NCI-H524 (cell line): Measurements from ENCODE around the gene NUB1.

Experiments used
- DNase-seq, 2 experiments: peaks; one replicate each; lab custom pipeline; 2025; lab: John Stamatoyannopoulos, UW

Gene NUB1

DNA sequence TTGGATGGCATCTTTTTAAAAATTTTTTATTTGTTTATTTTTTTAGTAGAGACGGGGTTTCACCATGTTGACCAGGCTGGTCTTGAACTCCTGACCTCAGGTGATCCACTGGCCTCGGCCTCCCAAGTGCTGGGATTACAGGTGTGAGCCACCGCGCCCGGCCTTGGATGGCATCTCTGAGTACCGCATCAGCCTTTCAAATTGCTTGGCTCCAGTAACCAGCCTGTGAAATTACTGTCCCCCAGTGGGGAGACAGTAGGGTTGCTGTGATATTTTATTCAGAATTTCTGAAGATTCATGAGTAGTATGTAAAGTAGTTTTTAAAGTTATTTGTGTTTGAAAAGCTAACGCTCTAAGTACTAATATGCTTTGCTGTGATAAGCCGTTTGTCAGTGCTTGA lies 1.2 kb downstream of the NUB1 start:
- DNase-seq = no peak

DNA sequence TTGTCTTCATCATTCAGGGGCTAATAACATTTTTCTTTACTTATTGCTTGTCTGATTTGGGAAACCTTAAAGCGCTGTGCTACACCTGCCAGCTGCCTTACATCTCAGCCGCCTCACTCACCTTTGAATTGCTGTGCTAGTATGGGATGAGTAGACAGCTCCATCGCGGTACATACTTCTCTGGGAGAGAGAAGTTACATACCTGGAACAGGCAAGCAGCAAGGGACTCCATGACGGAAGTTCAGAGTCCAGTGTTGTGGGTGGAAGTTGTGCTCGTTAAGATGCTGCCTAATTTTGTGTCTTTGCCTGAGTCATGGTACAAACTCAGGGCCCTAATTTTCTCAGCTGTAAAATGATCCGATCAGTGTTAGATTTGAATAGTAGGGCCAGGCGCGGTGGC lies 1.9 kb downstream of the NUB1 start:
- no peak for DNase-seq

DNA sequence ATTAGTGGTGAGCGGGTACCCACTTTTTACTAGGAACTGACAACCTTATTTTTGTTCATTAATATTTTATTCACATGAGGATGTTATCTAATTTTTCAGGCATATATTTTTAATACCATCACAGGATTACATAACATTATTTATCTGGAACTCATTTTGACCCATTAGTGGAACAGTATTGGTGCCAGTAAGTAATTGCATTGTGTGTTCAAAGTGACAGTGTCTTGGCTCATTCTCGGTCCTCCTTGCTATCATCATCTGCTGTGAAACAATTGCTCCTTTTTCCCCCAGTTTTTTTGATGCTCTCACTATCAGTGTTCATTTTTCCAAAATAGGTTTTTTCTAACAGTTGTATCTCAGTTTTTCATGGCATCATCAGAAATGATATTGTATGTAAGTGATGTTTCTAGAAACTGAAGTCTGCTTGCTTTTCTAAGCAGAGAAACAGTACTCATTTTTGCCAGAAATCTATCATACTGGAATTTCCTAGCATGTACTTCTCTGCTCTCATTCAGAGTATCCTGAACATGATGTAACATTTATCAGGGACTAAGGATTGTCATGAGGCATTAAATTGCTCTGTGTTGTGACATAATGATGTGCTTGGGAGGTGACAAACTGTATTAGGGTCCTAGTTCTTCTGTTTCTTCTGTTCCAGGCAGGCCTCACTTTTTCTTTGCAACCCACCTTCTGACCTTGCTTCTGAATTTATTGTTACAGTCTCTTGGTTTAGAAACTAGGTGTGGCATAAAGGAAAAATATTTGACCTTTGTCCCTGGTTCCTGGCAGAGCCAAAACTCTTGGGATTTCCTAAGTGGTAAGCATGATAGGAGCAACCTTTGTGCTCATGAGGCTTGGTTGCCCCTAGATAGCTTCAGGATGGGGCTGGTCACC lies 4.2 kb downstream of the NUB1 start:
- no peak for DNase-seq

DNA sequence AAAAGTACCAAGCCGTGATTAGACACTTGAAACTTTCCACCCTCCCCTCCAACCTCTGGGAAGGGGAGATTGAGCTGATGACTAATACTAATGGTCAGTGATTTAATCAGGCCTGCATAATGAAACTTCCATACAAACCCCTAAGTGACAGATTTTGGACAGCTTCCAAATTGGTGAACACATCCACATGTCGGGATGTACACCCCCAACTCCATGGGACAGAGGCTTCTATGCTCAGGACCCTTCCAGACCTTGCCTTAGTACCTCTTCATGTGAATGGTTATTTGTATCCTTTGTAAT lies 4.8 kb downstream of the NUB1 start:
- DNase-seq = no peak

DNA sequence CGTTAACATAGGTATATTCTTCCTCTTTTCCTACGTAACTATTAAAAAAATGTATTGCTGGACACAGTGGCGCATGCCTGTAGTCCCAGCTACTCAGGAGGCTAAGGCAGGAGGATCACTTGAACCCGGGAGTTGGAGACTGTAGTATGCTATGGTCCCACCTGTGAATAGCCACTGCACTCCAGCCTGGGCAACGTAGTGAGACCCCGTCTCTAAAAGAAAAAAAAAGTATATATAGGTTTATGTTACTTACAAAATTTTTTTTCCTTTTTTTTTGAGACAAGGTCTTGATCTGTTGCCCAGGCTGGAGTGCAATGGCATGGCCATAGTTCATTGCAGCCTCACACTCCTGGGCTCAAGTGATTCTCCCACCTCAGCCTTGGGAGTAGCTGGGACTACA lies 5.6 kb downstream of the NUB1 start:
- DNase-seq = no peak

DNA sequence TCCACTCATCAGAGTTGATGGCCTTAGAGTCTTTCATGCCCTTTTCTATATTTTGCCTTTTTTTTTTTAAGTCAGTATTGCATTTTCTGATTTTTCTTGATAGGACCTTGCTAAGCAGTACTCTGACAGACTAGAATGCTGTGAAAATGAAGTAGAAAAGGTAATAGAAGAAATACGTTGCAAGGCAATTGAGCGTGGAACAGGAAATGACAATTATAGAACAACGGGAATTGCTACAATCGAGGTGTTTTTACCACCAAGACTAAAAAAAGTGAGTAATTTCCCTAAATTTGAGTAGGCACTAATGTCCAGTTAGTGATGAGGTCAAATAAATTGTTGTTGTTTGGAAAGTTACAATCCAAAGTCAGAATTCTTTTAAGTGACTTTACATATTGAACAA lies 7.4 kb downstream of the NUB1 start:
- DNase-seq = no peak

DNA sequence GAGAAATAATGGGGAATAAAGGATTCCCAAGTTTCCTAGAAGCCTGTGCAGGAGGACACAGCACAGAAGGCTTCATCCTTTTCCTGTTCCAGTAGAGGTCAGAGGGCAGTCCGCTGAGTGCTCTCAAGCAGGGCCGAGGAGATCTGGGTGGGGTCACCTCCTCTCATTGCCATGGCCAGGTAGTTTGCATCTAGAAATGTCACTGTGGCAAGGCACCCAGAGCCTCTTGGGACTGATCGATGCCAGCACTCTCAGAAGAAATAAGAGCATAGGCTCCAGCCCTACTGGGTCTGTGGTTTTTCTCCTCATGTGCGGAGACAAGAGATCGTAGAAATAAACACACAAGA lies 7.9 kb downstream of the NUB1 start:
- DNase-seq = no peak

DNA sequence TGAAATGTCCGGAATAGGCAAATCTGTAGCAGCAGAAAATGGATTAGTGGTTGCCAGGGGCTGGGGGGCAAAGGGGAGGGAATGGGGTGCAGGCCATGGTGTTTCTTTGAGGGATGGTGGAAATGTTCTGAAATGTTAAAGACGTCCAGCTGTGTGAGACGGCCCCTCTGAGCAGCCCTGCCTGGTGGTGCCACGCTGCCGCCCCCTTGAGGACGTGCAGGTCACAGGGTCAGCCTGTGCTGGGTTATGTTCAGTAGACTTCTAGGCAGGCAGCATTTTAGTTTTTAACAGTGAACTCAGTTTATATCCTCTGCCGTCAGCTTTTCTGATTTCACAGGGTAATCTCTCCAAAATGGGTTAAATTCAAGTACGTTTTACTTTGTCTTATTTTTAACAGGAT lies 9.4 kb downstream of the NUB1 start:
- no peak for DNase-seq

DNA sequence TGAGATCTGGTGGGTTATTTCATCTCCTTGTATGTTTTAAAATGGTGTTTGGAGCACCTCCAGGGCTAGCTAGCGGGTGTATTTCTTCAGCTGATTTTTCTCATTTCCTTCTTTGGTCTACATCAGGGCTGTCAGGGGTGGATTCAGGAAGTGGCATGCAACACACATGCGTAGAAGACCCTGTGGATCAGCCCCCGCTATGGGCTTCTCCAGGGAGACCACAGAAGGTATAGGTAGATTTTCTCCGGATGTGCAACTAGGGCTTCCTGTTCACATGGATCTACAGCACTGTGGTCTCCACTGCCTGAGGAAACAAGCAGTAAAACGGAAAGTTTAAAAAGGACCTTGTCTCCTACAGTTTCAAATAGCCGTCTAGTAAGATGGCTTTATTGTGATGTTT lies 10.4 kb downstream of the NUB1 start:
- no peak for DNase-seq

DNA sequence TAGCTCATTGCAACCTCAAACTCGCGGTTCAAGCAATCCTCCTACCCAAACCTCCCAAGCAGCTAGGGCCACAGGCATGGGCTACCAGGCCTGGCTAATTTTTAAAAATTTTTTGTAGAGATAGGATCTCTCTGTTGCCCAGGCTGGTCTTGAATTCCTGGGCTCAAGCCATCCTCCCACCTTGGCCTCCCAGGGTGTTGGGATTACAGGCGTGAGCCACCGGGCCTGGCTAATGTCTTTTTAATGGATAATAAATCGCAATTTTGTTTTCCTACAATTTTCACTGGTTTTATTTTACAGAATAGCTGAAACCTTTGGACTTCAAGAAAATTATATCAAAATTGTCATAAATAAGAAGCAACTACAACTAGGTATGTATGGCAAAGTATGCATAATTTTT lies 10.9 kb downstream of the NUB1 start:
- no peak for DNase-seq

DNA sequence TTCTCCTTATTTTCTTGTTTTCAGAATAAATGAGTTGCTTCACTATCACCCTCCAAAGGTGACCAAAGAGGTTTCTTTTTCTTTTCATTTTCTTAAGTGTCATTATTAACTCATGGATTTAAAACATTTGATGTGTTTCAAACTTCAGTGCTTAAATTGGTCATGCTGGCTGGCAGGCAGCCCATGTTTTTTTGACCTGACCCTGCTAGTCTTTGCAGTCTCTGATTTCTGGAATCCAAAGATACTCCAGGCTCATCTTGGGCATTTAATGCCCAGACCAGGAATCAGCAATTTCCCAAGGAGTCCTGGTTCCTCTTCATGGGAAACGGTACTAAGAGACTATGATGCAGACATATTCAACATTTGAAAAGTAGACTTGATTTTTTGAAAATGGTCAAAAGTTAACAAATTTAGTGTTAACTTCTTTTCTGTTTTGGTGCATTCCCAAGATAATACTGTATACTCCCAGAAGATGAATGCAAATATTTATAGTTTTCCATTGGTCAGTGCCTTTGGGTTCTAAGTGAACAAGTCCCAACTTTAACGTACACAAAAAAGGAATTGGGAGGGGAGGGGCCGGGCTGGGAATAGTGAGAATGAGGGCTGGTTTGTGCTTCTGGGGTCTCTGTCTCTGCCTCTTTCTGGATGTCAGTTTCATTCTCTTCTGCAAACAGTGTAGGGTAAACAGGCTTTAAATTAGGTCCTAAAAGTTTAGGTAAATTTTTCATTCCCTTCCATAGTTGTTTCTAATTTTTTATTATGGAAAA lies 19.8 kb downstream of the NUB1 start:
- no peak for DNase-seq

DNA sequence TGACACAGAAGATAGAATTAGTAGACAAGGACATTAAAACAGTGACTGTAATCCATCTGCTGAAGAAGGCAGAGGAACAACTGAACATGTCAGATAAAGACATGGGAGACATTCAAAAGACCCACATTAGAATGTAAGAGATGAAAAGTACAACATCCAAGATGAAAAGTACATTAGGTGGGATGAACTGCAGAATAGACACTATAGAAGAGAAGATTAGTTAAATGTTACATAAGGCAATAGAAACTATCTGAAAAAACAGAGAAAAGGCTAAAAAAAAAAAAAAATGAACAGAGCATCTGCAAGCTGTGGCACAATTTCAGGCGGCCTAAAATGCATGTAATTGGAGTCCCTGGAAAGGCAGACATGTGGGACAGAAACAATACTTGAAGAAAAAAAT lies 21.6 kb downstream of the NUB1 start:
- DNase-seq = no peak

DNA sequence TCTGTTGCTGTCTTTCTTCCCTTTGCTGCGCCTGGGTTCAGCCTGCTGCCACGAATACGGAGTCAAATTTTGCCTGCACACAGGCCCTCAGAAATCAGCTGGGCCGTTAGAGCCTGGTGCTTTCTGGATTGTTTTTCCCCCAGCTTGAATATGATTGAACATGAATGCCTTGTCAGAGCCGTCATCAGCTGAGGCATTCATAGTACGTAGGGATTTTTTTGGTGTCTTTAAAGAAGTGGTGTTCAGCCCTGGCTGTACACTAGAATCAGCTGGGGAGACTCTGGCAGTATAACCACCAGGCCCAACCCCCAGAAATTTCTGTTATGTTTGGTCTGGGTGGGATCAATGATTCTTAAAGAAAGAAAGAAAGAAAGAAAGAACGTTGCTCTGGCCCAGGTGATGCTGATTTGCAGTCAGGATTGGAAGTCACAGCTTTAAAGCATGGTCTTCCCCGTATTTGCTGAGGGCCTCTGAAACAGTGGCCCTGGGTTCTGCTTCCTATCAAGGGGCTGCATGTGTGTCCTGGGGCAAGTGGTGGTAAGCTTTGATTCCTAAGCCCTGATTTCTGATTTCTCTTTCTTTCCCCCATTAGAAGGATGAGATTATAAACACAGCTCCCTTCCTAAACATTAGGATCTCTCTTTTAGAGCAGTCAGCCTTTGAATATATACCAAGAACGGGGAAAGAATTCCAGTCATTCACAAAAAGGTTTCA lies 24.7 kb downstream of the NUB1 start:
- DNase-seq = no peak

DNA sequence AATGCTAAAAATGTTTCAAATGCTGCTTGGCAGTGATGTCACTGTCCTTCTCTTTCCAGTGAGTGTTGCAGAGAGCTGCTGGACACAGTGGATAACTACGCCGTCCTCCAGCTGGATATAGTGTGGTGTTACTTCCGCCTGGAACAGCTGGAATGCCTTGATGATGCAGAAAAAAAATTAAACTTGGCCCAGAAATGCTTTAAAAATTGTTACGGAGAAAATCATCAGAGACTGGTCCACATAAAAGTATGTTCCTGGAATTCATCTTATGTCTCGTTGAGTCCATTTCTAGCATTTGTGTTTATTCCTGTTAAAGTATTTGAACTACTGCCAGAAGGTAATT lies 25.2 kb downstream of the NUB1 start:
- no peak for DNase-seq

DNA sequence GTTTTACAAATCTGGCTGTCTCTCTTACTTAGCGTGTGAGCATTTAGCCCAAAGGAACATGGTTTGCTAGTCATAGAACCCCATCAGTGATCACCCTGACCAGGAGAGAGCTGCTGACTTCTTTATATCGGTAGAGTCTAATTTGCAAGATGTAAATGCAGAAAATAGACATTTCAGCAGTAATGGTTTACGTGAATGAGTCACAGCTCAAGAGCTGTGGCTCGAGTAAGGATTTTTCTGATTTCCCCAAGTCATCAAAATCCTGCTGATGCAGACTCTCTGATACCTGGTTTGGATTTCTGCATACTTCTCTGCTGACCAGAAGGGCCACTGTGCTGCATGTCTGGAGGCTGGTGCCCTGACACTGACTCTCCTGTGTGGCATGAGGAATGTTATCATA lies 25.7 kb downstream of the NUB1 start:
- DNase-seq = no peak

DNA sequence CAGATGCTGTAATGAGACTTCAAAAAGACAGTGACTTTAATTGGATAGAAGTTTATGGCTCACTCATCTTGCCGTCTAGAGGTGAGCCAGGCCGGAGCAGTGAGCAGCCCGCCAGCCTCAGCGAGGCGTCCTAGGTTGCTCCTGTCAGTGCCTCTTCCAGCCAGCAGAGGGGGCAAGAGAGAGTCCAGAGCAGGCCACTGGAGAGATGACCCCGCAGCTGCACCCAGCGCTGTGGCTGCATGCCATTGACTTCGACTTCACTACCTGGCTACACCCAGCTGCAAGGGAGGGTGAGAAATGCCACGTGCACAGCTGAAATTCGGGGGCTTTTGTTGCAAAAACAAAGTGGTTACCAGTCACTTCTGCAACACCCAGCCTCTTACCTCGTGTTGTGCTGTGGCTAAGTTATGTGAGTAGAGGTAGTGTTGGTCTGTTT lies 26.5 kb downstream of the NUB1 start:
- peak; percentile 45 to 69 for DNase-seq

DNA sequence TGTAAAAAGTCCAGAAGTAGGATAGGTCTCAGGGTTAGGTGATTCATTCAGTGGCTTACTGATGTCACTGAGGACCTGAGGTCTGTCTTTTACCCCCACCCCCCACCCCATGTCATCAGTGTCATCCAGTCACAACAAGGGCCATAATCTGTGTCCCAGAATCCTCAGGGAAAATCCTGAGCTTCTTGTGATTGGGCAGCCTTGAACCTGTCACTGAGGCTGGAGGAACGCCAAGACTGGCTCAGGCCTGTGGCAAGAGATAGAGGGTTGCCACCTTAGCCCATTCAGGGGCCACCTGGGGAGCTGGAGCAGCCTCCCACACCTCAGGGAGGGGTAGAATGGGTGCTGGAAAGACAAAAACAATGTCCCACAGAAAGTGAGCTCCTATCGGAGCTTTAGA lies 29.7 kb downstream of the NUB1 start:
- DNase-seq = no peak

DNA sequence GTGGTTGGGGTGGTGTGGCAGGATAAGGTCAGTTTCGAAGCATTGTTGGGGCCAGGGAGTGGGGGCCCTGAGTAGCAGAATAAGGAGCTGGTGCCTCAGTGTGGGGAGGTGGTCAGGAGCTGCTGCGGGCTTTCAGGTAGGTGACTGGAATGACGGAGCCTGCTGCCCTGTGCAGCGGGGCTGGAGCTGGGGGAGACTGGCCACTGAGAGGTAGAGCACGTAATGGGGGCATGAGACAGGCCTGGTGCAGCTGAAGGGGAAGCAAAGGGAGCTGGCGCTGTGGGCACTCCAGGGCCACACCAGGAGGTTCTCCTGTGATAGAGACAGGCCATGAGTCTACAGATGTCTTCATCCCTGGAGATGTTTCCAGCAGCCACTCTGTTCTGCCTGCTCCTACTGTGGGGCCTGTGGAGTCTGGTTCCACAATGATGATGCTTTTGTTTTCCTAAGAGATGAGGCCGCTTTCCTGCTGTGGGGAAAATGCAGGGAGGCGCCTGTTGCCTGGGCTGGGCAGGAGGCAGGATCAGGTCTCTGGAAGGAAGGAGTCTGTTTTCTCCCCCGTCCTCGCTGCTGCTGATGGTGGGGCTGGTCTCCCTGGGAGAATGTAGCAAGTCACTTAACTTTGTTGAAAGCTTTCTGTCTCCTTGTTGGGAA lies 31.1 kb downstream of the NUB1 start:
- DNase-seq = no peak

DNA sequence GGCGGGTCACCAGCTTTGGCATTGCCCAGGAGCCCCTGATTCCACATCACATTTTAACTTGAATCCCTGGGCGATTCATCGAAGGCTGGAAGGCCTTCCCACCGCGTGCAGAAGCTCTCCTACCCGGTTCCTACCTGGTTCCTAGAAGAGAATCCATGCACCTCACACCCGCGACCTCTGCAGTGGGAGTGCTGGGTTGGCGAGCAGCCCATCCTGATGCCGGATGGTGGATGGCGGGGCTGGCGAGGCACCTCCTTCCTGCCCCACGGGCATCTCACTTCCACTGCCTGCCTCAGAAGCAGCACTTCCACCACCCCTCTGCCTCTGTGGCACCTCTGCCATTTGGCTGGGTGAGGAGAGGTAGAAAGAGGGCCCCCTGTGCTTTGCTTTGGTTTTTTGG lies 32.0 kb downstream of the NUB1 start:
- no peak for DNase-seq

DNA sequence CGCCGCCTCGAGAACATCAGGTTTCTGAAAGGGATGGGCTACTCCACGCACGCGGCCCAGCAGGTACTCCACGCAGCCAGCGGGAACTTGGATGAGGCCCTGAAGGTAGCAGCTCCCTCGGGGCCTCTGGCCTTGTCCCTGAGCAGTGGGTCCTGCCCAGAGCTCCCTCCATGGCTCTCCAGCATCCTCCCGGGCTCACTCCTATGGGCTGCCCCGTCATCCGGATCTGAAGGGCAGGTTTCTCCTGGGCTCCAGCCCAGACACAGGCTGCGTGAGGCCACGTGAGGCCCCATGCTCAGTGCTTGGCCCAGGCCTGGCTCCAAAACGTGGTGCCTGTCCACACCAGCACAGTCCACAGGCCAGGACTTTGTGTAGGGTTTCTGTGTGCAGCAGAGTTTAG lies 32.5 kb downstream of the NUB1 start:
- no peak for DNase-seq

DNA sequence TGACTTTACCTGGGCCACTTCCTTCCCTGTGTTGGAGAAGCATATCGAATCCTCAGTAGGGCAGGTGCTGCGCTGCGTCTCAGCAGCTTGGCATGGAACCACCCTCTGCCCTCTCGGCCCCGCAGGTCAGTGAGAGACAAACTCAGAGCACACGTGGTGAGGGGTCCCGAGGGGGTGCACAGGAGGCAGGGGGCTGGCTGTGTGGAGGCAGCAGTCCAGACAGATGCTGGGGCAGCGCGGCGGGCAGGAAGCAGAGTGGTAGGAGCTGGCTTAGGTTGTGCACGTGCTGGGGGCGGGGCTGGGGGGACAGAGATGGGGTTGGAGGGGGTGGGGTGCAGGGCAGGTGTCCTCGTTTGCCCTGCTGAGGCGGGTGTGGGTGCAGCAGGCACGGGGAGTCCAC lies 33.1 kb downstream of the NUB1 start:
- DNase-seq = no peak

DNA sequence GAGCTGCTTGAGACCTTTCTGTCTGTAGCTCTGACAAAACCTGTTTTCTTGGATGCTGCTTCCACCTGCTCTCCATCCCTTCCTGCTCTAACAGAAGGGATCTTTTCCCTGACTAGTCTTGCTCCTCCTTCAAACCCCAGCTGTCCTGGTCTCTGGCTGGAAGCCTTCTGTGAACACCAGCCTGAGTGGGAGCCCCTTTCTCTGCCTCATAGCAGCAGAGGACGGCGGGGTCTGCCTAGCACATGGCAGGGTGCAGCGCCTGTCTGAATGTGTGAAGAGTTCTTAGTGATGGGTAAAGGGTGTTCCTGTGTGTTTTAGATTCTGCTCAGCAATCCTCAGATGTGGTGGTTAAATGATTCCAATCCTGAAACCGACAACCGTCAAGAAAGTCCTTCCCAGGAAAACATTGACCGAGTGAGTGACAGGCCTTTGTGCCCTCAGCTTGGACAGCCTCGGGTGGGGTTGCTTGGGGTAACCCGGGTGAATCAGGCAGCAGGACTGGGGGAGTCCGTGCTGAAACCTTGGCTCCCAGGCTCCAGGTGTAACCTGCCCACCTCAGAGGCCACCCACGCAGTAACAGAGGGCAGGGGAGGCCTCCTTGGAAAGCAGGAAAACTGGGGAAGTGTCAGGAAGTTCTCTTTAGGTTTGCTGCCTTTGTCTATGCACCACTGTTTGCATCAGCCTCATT lies 34.1 kb downstream of the NUB1 start:
- no peak for DNase-seq
